ENCODE results near the gene RNF41. TPM values are rescaled to one million over a fixed set of nuclear protein-coding genes. Genes with fewer than 3 reads are reported as not detected.

The RNF41 gene
- total RNA-seq, 1 donor from 2014 or later = 33.7 TPM

- Mint-ChIP-seq H3K4me1 (ENCODE audit: unreplicated experiment) (peaks cover 5% of the 10 kb centered on the region), H3K4me3 (no peak overlapping the region), H3K36me3 (no peaks in the 10 kb centered on the region), H3K27me3 (no peaks in the 10 kb centered on the region), H3K27ac (peak overlapping the region; percentile 86), H3K9me3 (no peaks in the 10 kb centered on the region)
- DNase-seq (ENCODE audit: extremely low spot score, unreplicated experiment) = no peak
- no peak for TF ChIP-seq CTCF (conservative IDR thresholded peaks at IDR 0.05)
These were observed 9.5 kb upstream of the RNF41 start for GRCh38 chr12:56231184-56231582.

- Mint-ChIP-seq H3K27me3 (no peaks in the 10 kb centered on the region), H3K9me3 (no peaks in the 10 kb centered on the region), H3K27ac (peak overlapping the region; percentile 86), H3K36me3 (no peaks in the 10 kb centered on the region), H3K4me1 (ENCODE audit: unreplicated experiment) (peaks cover 5% of the 10 kb centered on the region), H3K4me3 (peak overlapping the region; percentile 61)
- DNase-seq (ENCODE audit: extremely low spot score, unreplicated experiment) = no peak
- TF ChIP-seq CTCF (conservative IDR thresholded peaks at IDR 0.05) = no peak
These were observed 8.9 kb upstream of the RNF41 start for GRCh38 chr12:56230432-56231183.

GRCh38 chr12:56229916-56230431 lies 8.3 kb upstream of the RNF41 start, which contains the start of gene SLC39A5:
SLC39A5 (plus strand) TSS chr12:56230051; CDS start chr12:56231275, 1,224 bp downstream.
- Mint-ChIP-seq H3K9me3 (no peaks in the 10 kb centered on the region), H3K27ac (peak within 1 kb of the TSS; percentile 86), H3K4me3 (peak within 1 kb of the TSS; percentile 61), H3K27me3 (no peaks in the 10 kb centered on the region), H3K36me3 (no peaks in the 10 kb centered on the region), H3K4me1 (ENCODE audit: unreplicated experiment) (peaks cover 11% of the 10 kb centered on the region)
- TF ChIP-seq CTCF (conservative IDR thresholded peaks at IDR 0.05) = no peak
- DNase-seq (ENCODE audit: extremely low spot score, unreplicated experiment) = no peak

GRCh38 chr12:56229082-56229481 lies 7.4 kb upstream of the RNF41 start:
- no peak for TF ChIP-seq CTCF (conservative IDR thresholded peaks at IDR 0.05)
- Mint-ChIP-seq H3K4me1 (ENCODE audit: unreplicated experiment) (peaks cover 16% of the 10 kb centered on the region), H3K36me3 (no peaks in the 10 kb centered on the region), H3K27me3 (no peaks in the 10 kb centered on the region), H3K27ac (no peak overlapping the region), H3K4me3 (no peak overlapping the region), H3K9me3 (no peaks in the 10 kb centered on the region)
- DNase-seq (ENCODE audit: extremely low spot score, unreplicated experiment) = no peak

- no peaks in the 10 kb centered on the region for H3K9me3 Mint-ChIP-seq
- peak overlapping the region; percentile 88 for H3K4me3 Mint-ChIP-seq
- no peaks in the 10 kb centered on the region for H3K36me3 Mint-ChIP-seq
These were observed 3.2 kb upstream of the RNF41 start for GRCh38 chr12:56224954-56225353.

More at GRCh38 chr12:56224954-56225353, 3.2 kb upstream of the RNF41 start:
- peak overlapping the region; percentile 95 for H3K27ac Mint-ChIP-seq
- TF ChIP-seq CTCF (conservative IDR thresholded peaks at IDR 0.05) = no peak
- peaks cover 37% of the 10 kb centered on the region for H3K4me1 Mint-ChIP-seq (ENCODE audit: unreplicated experiment)
- no peak for DNase-seq (ENCODE audit: extremely low spot score, unreplicated experiment)
- no peaks in the 10 kb centered on the region for H3K27me3 Mint-ChIP-seq

Measured in type B pancreatic cell (in vitro differentiated cells).